GM21619 (cell line): ENCODE results near the gene CTSC.
"Not testable (repeated sequence)": the region's sequence is repeated elsewhere in the genome, so short reads cannot be mapped to it uniquely, and the experiment has no call there.

Experiments used
- ATAC-seq: cut with Tn5 transposase; IDR thresholded peaks from one replicate; pipeline ENCODE4 v1.9.1; 2021; ENCODE audit not compliant: unreplicated experiment

The CTSC gene

DNA sequence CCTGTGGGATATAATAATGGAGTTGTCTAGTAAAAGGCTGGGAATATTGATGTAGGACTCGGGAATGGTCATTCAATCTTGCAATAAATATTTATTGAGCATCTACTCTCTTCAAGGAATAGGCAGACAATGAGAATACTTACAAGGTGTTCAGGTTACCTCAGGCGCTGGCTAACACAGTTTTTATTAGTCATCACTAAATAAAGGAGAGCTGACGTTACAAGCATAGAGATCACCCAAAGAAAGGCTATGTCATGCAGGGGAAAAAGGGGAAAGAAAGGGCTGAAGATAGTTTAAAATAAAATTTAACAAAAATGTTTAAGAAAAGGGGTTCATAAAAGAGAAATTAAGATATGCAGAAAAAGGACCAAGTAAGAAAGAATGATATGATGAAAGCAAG, 15.8 kb upstream of the CTSC start:
- no peak for ATAC-seq

DNA sequence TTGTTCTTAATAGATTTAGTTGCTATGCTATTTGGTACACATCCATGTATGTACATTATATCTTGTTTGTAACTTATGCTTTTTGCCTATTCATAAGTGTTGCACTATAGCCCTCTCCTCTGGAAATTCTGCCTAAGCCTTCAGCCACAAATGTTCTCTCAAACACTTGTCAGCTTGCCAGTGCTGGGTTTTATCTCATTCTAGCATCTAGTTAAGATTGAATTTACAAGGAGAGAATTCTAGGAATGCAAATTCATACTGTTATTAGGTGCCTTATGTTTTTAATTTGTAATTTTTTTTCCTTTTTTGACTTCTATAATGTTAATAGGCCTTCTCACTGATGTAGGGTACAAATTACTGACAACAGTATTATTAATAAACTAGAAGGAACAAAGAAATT, 14.6 kb upstream of the CTSC start:
- ATAC-seq: no peak

DNA sequence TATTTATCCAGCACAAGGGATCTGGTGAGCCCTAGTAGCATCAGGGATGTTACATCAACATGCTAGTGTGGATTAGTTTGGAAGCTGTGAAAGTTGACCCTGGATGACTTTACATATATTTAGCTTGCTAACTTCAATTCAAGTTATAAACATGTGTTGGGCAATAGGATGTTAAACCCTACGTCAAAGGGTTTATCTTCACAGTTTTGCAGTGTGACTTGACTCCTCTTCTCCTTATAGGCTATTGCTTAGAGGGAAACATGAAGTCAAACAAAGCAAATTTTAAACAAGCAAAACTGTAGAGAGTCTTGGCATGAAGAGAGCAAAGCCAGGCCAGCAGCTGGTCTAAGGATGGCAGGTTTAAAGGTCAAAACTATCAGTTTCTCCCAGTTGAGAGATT, 11.3 kb upstream of the CTSC start:
- ATAC-seq: no peak

DNA sequence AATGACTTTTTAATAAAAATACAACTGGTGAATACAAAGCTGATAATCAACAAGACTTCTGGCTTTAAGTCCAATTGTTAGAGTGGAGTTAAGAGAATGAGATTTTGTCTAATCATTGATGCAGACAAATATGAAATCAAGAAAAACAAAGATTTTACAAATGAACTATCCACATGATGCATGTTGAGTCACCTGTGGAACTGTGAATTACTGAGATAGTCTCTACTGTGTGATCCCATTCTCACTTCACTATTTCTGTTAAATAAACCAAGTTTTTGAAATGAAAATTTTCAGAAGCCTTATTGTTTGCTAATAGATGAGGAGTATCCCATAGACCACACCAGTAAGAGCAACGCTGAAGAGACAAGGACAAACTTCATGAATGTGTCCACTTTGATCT, 8.4 kb upstream of the CTSC start:
- no peak for ATAC-seq

DNA sequence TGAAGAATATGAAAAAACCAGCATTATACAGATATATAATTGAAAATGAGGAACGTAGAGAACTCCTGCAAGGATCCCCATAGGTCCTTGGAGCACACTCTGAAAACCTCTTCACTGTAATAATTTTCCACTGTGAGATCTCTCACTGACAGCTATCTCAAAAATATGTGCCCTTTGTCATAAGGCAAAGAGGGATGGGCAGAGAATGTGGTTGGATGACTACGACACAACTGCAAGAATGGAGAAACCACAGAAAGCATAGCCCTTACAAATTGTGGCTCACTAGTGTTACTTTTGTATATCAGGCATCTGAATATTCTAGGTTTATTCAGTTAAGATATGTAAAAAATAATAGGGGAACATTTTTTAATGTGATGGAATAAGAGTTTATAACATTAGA, 7.9 kb upstream of the CTSC start:
- no peak for ATAC-seq

DNA sequence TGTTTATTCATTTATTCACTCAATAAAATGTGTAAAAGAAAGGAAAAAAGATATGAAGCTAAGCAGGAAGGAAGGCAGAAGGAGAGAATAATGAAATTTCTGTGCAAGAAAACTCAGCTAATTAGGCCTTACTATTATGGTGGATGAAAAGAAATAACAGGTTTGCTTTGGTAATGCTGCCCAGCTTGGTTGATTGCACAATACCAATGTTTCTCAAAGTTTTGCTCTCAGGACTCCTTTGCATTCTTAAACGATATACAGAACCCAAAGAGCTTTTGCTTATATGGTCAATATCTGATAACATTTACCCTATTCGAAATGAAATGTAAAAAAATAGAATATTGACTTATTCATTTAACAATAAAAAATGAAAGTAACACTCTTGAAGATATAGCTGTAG, 7.3 kb upstream of the CTSC start:
- no peak for ATAC-seq

DNA sequence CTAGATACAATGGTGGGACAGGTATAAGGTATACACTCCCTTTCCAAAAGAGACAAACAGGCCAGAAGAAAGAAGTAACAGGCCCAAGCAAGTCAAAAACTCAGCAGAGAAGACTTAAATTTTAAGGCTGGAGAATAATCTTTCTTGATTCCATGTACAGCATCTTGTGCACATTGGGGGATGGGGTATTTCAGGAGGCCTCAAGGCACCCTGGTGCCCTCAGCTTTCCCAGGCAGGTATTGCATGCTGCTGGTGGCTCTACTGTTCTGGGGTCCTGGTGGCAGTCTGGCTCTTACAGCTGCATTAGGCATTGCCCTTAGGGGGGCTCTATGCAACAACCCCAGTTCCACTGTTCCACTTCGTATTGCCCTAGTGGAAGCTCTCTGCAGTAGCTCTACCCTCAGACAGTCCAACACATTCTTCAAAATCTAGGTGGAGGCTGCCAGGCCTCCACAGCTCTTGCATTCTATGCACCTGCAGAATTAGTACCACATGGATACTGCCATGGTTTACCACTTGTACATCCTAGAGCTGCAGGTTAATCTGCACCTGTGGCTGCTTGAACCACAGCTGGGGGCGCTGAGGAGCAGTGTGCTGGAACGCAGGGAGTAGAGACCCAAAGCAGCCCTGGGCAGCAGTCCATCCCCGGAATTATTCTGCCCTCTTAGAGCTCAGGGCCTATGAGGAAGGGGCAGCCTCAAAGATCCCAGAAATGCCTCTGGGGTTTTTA, 4.2 kb upstream of the CTSC start:
- ATAC-seq: no peak

DNA sequence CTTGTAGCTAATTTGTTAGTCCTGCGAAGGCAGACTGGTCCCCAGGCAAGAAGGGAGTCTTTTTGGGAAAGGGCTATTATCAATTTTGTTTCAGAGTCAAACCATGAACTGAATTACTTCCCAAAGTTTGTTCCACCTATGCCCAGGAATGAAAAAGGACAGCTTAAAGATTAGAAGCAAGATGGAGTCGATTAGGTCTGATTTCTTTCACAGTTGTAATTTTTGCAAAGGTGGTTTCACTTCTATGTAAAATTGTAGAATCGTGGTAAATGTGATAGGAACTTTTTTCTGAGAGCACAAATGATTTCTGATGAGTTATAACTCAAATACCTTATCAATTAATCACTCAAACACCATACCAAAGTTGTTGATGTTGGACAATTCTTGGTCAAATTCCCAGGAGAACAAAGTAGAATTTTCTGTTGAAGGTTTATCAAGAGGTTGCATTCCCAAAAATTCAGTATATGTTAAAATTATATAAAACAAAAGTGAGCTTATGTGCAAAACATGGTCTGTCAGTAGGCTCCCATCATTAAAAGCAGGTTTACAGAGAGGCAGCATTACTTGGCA, 2.9 kb upstream of the CTSC start:
- ATAC-seq: no peak

DNA sequence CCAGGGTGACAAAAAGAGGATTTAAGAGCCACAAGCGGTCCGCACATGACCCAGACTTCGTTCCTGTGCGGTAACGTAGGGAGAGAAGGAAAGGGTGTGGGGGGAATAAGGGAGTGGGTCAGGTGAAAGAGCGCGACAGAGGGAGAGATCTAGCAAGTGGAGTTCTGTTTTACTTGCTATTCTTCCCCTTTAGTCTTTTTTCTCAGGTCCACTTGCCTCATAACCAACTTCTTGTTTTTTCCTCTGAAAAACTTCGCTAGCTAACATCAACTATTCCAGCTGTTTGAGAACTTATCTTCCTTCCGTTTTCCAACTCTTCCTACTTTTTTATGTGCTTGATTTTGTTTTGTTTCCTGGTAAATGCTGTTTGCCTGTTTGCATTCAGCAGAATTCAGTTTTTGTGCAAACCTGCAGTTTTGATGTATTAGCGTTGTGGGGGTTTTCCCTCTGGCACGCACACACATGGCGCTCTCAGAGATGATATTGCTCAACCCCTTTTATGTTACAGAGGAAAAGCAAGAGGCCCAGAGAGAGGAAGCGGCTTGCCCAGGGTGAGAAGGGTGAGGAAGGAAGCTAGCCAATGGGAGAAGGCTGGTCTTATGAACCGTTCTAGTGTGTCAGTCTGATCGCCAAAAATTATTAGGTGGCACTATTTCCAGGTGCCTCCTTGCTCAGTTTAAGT, 592 bp upstream of the CTSC start:
- ATAC-seq: peak; percentile 35

DNA sequence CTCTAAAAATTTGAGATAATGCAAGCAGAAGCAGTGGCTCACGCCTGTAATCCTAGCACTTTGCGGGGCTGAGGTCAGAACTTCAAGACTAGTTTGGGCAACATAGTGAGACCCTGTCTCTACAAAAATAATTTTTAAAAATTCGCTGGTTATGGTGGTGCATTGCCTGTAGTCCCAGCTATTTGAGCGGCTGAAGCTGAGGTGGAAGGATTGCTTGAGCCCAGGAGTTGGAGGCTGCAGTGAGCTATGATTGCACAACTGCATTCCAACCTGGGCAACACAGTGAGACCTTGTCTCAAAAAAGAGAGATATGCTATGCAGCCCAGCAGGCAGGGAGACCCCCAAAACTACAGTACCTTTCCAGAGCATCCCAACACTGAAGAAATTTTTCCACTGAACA, 2.3 kb downstream of the CTSC start:
- no peak for ATAC-seq

DNA sequence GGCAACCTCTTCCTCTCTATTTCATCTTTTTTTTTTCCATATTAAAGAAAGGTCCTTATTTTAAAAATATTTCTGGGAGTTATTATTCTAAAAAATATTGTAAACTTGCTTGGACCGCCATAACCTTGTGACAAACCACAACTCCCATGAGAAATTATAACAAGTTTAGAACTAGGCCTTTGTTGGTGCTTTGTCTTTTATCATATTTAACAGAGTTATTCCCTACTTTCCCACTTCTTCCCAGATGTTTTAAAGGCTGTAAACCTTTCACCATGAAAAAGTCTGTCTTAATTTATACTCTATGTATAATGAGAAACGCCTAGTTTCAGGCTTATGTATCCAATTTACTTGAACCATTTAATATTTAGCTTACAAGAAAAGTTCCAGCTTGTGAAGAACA, 3.7 kb downstream of the CTSC start:
- no peak for ATAC-seq

DNA sequence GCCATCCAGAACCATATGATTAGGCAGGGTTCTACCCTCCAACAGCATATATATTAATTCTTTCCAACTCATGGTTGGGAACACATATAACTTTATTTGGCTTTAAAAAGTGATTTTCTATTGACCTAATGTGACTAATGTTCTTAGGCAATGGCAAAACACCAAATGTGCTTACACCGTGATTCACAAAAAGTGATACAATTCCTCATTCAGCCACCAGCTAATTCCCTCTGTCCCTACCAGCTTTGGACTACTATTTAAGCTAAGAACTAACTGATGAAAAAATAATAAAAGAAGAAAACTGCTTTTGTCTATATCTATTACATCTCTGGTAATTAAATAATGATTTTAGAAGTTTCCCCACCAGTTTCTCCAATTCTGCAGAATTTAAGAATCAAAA, 4.7 kb downstream of the CTSC start:
- ATAC-seq: no peak

DNA sequence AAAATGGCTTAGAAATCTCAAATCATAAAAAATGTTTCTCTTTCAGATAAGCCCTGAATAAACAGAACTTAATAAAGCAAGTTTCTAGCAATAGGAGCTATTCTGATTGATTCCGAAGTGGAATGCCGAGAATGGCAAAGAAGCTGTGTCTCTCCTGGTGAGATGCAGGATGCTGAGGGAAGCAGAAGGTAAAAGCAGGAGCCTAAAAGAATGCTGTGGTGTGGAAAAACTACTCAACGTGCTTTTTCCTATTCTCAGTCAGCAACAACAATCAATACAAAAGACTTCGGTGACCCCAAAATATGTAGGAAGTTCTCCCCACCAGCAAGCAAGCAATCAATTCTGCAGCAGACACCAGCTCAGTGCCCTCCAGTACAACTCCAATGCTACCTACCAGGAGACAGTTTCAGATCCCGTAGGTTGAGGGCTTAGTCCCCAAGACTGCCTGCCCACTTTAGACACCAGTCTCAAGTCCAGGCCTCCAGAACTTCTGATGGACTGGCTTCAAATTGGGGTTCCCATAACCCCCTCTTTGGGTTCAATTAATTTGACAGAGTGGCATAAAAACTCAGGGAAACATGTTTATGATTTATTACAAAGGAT, 6.6 kb downstream of the CTSC start:
- no peak for ATAC-seq

DNA sequence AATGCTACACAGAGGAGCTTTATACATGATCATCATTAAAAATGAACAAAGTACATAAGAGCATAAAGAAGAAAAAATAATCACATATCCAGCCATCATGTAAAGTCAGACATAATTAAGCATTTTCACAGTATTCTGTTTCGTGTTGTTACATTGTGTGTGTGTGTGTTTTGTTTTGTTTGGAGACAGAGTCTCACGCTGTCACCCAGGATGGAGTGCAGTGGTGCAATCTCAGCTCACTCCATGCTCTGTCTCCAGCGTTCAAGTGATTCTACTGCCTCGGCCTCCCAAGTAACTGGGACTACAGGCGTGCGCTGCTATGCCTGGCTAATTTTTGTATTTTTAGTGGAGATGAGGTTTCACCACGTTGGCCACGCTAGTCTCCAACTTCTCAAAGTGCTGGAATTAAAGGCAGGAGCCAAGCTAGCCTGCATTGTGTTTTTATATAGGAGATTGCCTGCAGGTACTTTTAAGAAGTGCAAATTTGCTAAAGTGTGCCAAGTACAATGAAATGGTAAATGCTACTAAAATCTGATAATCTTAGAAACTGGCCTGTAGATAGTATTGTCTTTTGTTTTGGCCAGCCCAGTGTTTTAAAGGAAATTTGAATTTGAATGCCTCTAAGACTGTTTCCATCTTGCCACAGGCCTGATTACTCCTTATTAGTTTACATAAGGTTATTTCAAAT, 7.8 kb downstream of the CTSC start:
- no peak for ATAC-seq

DNA sequence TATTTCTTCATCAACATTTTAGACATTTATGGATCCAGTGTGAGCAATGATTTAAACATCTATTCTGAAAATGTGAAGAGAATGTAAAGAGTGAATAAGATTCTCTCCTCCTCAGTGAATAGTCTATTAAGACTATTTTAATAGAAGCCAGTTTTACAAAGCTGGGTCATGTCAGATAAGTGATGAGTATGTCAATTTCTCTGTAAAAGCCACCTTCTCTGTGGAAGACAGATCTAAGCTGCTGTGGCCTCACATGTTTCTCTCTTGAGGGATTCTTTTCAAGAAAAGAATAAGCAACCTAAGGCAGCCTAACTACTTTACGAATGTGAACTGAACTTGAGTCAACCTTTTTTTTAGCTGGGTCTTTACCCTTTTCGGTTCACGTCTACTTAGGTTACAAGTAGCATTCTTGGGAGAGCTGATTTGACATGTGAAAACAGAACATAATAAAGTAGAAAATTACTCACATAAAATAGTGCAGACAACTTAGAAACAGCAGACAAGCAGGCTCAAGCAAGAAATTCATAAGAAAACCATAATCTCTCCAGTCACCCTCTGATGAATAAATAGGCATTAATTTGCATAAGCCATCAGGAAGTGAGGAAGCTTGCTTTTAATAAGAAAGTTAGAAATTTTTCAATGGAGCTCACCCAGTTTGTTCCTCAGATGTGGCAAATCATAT, 9.9 kb downstream of the CTSC start:
- peak; percentile 13 for ATAC-seq

DNA sequence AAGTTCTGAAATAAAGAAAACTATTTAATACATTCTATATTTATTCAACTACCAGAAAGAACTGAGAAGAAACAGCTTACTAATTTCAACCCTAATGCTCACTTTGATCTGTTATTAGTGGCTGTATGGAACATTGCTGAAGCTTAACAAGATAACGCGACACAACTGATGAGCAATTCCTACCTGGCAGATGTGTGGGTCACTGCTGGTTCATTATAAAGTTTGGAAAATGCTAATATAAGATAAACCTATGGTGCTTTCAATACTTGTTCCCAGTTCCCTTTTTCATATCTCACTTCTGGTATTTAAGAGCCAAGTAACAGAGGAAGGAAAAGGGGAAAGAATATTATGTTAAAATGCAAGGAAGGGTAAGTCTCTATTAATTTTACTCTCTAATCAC, 10.5 kb downstream of the CTSC start:
- peak; percentile 61 for ATAC-seq

DNA sequence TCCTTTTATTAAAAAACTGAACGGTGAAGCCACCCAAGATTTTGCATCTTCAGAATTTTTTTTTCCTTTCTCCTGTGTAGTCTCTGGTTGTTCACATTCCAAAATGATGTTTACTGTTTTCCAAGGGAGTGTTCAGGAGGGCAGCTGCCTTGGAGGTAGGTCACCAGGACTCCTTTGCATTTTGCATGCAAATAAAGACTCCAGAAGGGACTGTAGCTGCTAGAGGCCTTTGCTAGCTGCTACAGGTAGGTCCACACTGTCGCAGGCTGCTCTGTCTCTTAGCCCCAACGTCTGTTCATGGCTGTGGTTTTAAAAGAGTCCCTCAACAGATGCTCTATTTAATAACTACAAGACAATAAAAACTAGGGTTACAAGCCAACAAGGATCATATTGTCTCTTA, 11.4 kb downstream of the CTSC start:
- no peak for ATAC-seq

DNA sequence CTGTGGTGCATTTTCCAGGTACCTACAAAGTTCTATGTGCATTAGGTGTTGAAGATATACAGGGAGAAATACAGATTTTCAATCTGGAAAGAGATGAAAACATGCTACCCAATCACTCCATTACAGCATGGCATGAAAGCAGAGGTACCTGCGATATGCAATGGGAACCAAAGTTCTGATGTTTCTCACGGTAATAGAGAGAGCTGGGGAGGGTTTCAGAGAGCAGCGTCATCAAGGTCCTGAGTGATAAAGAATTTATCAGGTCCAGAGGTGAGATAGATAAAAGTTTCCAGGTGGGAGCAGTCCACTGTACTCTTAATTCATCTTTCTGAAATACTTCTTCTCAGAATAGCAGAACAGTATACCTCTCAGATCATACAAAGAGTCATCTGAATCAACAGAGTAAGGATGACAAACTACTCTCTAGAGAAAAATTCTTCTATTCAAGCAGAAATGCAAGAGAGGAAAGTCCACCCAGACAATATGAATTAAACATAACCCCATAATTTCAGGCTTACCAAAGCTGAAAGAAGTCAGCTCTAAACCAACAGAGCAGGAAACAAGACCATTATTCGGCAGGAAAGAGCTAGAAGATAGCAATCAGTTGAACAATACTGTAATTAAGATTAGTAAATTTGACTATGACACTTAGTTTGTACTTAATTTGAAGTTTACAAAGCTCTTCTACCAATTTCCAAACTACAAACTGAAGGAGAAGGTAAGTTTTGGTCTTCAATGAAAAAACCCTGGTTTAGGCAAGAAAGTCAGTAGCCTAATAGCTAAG, 12.8 kb downstream of the CTSC start:
- ATAC-seq: no peak

DNA sequence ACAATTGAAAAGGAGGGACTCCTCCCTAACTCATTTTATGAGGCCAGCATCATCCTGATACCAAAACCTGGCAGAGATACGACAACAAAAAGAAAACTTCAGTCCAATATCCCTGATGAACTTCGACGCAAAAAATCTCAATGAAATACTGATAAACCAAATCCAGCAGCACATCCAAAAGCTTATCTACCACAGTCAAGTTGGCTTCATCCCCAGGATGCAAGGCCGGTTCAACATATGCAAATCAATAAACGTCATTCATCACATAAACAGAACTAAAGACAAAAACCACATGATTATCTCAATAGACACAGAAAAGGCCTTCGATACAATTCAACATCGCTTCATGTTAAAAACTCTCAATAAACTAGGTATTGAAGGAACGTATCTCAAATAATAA, 14.7 kb downstream of the CTSC start:
- ATAC-seq: not testable (repeated sequence)

DNA sequence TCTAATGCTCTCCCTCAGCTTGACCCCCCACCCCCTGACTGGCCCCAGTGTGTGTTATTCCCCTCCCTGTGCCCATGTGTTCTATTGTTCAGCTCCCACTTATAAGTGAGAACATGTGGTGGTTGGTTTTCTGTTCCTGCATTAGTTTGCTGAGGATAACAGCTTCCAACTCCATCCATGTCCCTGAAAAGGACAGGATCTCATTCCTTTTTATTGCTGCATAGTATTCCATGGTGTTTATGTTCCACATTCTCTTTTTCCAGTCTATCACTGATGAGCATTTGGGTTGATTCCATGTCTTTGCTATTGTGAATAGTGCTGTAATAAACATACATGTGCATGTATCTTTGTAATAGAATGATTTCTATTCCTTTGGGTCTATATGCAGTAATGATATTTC, 16.1 kb downstream of the CTSC start:
- ATAC-seq: not testable (repeated sequence)
